Spleen (tissue), 7 donors: ENCODE measurements around the gene CCDC149.

Source experiments
- POLR2A ChIP-seq, 3 donors: fragments of 450-650 bp; IDR thresholded peaks; one replicate each; pipeline ENCODE4 v1.5.1; 2017; ENCODE audit warnings: antibody characterized with exemption in 3 of 3, mild to moderate bottlenecking in 1 of 3
- POLR2AphosphoS5 ChIP-seq, 3 donors: sonication (generic); formaldehyde crosslinking; IDR thresholded peaks; one replicate each; pipeline ENCODE4 v1.5.1; 2017; ENCODE audit warnings: antibody characterized with exemption in 3 of 3
- TF ChIP-seq, protein P1 (sequence below), 11 experiments: fragments of 200-600 bp in 7 of 11; fragments of 450-650 bp in 4 of 11; sonication (generic) in 4 of 11; IDR thresholded peaks in 8 of 11; conservative IDR thresholded peaks in 3 of 11; 1 replicate in 7 of 11; 2 replicates in 4 of 11; pipeline versions ENCODE4 v1.4.0 to v1.8.0; 2016 to 2021; ENCODE audit warnings: antibody characterized with exemption in 11 of 11, inconsistent platforms in 4 of 11, mild to moderate bottlenecking in 1 of 11
- donor health status: DM: no; HTN: no; CAD: no; lungs with moderate emphysema.
- donor health status: DM: no; HTN: no; CAD: no.
- donor health status: DM: no; HTN: no; CAD: no.

DNA sequence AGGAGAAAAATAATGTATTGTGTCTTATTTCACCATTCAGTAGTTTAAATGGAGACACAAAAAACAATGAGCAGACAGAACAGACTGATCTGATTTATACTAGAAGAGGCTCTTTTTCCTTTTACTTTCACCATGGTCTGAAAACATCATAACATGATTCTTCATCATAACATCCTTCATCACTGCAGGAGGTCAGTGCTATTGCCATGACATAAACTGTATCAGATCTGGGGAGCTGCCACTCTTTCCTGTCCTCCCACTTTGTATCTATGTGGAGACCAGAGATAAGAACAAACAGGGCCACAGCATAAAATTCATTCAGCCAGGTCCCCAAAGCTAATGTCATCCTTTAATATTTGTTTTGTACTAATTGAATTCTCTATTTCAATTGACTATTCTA is 92.3 kb downstream of the CCDC149 start:
- TF ChIP-seq, protein P1, sequence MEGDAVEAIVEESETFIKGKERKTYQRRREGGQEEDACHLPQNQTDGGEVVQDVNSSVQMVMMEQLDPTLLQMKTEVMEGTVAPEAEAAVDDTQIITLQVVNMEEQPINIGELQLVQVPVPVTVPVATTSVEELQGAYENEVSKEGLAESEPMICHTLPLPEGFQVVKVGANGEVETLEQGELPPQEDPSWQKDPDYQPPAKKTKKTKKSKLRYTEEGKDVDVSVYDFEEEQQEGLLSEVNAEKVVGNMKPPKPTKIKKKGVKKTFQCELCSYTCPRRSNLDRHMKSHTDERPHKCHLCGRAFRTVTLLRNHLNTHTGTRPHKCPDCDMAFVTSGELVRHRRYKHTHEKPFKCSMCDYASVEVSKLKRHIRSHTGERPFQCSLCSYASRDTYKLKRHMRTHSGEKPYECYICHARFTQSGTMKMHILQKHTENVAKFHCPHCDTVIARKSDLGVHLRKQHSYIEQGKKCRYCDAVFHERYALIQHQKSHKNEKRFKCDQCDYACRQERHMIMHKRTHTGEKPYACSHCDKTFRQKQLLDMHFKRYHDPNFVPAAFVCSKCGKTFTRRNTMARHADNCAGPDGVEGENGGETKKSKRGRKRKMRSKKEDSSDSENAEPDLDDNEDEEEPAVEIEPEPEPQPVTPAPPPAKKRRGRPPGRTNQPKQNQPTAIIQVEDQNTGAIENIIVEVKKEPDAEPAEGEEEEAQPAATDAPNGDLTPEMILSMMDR (IDR thresholded peaks at IDR 0.05 in 8 of 11, conservative IDR thresholded peaks at IDR 0.05 in 3 of 11) = no peak
- TF ChIP-seq POLR2A (IDR thresholded peaks at IDR 0.05) (no peak), POLR2AphosphoS5 (IDR thresholded peaks at IDR 0.05) (no peak)
